GM15510 (cell line): ENCODE data around the gene CFAP61.

Source experiments
- POLR2A ChIP-seq: IDR thresholded peaks from 3 replicates; pipeline ENCODE4 v1.6.1; 2011; ENCODE audit warnings: borderline replicate concordance; ENCODE audit not compliant: insufficient read length; ENCODE audit errors: extremely low read depth

CFAP61 gene

GRCh38 chr20:20201124-20201523 lies 148.8 kb downstream of the CFAP61 start:
- no peak for TF ChIP-seq POLR2A

DNA sequence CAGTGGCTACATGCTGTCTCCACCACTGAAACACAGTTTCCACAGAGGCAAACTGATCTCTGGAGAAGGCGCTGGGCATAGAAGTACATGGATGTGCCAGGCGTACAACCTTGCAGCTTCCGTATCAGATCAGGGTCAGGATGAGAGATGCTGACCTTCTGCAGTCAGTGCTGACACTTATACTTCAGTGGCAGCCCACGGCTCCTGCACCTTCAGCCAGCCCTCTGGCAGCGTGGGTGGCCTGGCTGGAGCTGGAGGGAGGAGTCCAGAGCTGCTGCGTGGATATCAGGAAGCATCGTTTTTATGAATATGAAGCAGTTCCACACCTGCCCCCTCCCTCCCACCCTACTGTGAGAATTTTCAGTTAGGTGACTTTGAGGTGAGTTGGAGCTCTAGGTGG lies 149.3 kb downstream of the CFAP61 start:
- TF ChIP-seq POLR2A: no peak

DNA sequence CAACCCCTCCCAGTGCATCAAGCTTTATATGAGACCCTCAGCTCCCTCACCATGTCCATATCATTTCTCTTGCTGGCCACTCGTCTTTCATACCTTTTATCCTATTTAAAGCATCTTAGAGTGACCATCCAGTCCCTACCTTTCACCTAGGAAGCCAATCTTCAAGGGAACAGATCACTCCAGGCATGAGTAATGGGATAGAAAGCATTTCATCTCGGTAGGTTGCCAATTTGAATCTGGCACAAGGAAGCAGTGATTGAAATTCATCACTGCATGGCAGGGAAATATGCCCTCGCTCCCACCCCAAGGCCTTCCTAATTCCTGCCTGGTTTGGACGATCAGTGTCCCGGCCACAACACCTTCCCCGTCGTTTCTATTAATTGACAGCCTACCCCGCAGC lies 150.4 kb downstream of the CFAP61 start:
- no peak for TF ChIP-seq POLR2A

GRCh38 chr20:20203784-20204183 lies 151.5 kb downstream of the CFAP61 start:
- no peak for TF ChIP-seq POLR2A

DNA sequence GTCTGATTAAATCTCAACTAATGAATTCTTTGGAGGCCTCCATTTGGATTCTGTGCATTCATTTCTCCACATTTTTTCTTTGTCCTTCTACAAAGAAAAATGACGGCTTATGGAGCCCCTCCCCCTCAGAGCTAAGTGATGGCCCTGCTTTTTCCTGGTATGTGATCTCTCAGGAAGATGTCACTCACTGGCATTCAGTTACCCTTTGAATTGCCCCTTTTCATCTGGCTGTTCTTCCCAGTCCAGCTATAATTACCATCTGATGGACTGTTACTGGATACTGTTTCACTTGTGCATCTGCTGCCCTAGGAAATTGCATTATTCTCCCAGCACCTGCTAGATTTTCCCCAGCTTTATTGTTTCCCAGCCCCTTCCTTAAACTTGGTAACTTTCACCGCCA lies 151.9 kb downstream of the CFAP61 start:
- no peak for TF ChIP-seq POLR2A

- no peak for TF ChIP-seq POLR2A
Observed at GRCh38 chr20:20205141-20205861, 153.0 kb downstream of the CFAP61 start.

DNA sequence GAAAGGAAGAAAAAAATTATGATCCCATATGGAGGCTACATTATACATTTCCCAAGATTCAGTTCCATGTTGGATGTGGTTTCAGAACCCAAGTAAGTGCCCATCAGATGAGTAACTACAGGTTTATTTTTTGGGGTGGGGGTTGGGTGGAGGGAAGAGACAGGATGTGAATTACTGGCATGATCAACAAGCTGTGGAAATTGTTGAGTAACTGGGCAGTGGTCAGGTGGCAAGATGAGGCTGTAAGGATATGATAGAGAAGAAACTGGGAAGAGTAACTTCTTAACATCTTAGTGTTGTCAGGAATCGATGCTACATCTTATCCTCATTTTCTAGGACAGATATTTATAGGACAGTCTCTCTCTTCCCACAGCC lies 153.5 kb downstream of the CFAP61 start:
- no peak for TF ChIP-seq POLR2A

DNA sequence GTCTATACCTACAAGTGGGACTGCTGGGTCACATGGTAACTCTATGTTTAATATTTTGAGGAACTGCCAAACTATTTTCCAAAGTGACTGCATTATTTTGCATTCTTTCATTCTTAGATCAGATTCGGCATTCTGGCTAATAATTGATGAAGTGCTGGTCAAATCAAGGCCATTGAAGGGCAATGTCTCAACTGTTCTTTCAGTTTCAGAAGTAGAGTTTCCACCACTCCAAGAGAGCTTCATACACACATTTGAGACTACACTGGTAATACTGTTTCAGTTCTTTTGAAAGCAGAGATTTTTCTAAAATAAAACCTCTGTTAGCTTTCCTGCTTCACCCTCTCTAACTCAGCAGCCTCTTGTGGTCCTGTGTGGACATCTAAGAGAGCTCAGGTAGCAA lies 154.5 kb downstream of the CFAP61 start:
- no peak for TF ChIP-seq POLR2A

DNA sequence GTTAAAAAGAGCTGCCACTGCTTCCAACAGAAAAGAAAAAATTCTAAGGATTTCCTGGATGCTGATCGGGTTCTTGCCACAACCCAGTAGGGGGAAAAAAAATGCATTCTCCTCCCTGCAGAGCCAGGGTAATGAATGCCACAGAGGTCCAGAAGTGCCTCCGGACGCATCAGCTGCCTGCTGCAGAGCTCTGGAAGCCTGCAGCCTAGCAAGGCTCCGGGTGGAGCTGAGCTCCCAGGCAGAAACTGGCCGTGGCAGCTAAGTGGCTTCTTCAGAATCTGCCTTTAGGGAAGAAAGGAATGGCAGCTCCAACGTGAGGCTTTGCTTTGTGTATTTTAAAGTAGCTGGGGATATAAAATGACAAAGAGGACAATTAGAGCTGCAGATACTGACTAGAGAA lies 155.0 kb downstream of the CFAP61 start:
- TF ChIP-seq POLR2A: no peak

- TF ChIP-seq POLR2A: no peak
Observed at GRCh38 chr20:20207872-20208271, 155.5 kb downstream of the CFAP61 start.

DNA sequence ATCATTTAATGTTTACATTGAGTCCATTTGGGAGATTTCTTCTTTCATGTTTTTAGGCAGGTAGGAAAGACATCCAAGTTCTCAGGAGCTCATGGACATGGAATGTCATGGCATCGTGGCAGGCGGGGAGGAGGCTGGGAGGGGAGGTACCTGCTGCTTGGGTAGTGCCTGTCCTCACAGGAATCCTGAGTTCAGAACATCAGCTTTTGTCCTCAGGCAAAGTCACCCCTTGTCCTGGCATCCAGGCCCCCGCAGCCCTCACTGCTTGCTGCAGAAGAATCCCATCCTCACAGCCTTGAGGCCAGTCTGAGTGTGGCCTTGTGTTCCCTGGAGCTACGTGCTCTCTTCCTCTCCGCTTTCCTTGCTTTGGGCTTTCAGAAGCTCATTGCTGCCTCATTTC lies 157.4 kb downstream of the CFAP61 start:
- no peak for TF ChIP-seq POLR2A

GRCh38 chr20:20210327-20210726 lies 158.0 kb downstream of the CFAP61 start:
- TF ChIP-seq POLR2A: no peak

- no peak for TF ChIP-seq POLR2A
Observed at GRCh38 chr20:20210943-20211273, 158.6 kb downstream of the CFAP61 start.

GRCh38 chr20:20211274-20211987 lies 159.1 kb downstream of the CFAP61 start:
- TF ChIP-seq POLR2A: no peak

DNA sequence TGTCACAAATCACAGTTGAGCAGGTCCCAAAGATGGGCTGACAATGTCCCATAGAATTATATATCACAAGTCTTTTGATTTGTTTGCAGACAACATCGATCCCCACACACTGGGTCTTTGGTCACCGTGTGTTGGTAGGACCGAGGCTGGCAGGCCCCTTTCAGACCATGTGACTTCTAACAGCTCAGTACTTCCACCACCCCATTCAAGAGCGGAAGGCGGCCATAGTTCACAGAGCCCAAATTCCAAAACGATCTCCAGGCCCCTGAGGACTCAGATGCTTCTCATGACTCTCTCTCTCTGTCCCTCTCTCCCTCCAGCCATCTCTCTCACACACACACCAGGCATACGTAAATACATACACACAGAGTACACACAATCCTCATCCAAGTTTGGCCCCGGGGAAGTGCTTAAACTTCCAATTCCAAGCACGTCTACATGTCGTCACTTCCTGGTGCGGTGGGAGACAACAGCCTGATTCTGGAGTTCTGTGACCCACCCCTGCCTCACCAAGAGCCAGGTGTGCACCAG lies 159.7 kb downstream of the CFAP61 start:
- TF ChIP-seq POLR2A: no peak

- no peak for TF ChIP-seq POLR2A
Observed at GRCh38 chr20:20212675-20213096, 160.4 kb downstream of the CFAP61 start.

GRCh38 chr20:20213526-20214121 lies 161.3 kb downstream of the CFAP61 start:
- TF ChIP-seq POLR2A: no peak

DNA sequence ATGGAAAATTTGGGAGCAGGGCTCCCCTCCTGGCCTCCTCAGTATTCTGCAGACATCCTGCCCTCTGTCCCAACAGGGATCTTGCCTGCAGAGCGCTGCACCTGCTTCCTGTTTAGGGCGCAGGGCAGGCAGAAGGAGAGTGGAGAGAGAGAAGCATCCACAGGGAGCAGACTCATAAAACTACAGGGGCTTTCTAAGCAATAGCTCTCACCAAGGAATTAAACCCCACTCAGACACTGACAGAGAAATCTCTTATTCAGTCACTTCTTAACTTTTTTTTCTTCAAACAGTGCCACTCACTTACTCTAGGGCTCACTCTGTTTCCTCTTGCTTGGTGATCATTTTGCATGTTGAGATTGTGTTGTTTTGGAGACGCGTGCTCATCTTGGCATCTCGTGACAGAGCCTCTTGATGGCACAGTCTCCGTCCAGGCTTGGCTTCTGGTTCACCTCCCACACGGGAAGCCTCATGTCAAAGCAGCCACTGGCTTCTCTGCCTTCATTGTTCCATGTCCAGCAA lies 162.5 kb downstream of the CFAP61 start:
- TF ChIP-seq POLR2A: no peak
